NCI-H748 treated with DMSO at 0.1 percent for 48 hours (cell line): Measurements from ENCODE around the gene KRT33A.
"Not testable (repeated sequence)": the region's sequence is repeated elsewhere in the genome, so short reads cannot be mapped to it uniquely, and the experiment has no call there.

Experiments used
- DNase-seq: peaks from one replicate; lab custom pipeline; 2025; lab: John Stamatoyannopoulos, UW

The KRT33A gene

DNA sequence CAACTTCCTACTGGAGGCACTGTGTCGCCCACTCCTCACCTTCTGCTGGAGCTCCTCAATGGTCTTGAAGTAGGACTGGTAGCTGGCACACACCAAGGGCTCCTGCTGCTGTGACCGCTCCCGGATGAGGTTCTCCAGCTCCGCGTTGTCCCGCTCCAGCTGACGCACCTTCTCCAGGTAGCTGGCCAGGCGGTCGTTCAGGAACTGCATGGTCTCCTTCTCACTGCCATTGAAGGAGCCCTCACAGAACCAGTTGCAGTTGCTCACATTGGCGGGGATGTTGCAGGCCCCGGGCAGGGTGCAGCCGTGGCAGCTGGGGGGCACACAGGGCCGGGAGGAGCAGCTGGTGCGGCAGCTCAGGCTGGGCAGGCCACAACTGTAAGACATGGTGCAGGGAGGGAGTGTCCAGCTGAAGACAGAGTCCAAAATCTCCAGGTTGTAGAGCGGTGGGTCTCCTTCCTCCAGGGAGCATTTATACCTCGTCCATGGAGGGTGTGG lies at the start of gene KRT33A:
KRT33A (minus strand) TSS at position 448 of the 498 bp plus-strand sequence; CDS start at position 387, 61 bp downstream.
- DNase-seq, result not testable (repeated sequence)

DNA sequence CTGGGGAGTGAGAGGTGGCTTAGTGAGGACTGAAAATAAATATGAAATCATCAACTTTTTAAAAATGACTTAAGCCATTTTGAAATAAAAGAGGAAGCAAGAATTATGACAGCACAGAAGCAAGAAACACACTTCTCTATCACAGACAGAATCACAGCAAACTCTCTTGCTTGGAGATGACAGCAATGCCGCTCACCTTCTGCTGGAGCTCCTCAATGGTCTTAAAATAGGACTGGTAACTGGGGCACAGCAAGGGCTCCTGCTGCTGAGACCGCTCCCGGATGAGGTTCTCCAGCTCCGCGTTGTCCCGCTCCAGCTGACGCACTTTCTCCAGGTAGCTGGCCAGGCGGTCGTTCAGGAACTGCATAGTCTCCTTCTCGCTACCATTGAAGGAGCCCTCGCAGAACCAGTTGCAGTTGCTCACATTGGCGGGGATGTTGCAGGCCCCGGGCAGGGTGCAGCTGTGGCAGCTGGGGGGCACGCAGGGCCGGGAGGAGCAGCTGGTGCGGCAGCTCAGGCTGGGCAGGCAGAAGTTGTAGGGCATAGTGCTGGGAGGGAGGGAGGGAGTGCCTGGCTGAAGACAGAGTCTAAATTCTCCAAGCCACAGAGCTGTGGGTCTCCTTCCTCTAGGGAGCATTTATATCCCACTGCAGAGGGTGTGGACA lies 46.5 kb upstream of the KRT33A start, which contains the start of gene KRT31:
KRT31 (minus strand) TSS at position 613 of the 665 bp plus-strand sequence; CDS start at position 544, 69 bp downstream.
- no peak for DNase-seq

DNA sequence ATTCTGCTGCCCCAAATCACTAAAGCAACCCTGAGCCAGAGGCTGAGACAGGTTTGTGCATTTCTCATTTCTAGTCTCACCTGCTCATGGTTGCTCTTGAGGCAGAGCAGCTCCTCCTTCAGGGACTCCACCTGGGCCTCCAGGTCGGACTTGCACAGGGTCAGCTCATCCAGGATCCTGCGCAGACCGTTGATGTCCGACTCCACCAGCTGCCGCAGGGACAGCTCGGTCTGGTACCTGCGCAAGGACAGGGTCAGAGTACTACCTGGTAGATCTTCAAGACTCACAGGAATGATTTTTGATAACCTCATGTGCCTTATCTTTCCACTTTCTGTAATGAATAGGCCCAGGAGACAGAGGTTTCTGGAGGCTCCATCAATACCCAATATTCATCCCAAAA lies 45.7 kb upstream of the KRT33A start:
- no peak for DNase-seq

DNA sequence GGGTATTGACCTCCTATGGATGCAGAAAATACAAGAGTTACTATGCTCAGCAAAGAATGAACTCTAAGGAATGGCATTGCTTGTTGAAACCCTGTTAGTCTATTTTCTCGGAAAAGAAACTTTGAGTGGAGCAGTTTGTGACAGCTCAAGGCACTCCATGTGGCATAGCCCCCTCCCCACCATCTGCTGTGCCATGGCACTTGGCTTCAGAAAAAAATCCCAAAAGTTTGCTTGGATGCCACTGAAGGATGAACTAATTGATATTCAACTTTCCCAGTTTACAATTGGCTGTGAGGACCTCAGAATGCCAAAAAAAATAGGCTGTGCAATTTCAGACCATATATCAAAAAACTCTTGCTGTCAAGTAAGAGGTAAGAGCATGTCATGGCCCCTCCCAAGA lies 45.0 kb upstream of the KRT33A start:
- DNase-seq, result no peak

DNA sequence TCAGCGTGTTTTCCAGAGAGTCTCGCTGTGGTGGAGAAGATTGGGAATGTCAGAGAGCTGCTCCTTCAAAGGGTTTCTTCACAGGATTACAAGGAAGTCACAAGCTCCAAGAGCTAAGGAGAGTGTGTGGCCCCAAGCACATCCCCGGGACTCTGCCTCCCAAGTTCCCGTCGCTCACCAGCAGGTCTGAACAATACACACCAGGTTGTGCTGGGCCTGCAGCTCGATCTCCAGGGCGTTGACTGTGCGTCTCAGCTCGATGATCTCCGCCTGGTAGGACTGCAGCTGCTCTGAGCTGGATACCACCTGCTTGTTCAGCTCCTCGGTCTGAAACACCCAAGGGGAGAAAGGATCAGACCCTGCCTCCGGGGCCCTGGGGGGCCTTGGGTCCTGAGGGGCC lies 44.4 kb upstream of the KRT33A start:
- not testable (repeated sequence) for DNase-seq

DNA sequence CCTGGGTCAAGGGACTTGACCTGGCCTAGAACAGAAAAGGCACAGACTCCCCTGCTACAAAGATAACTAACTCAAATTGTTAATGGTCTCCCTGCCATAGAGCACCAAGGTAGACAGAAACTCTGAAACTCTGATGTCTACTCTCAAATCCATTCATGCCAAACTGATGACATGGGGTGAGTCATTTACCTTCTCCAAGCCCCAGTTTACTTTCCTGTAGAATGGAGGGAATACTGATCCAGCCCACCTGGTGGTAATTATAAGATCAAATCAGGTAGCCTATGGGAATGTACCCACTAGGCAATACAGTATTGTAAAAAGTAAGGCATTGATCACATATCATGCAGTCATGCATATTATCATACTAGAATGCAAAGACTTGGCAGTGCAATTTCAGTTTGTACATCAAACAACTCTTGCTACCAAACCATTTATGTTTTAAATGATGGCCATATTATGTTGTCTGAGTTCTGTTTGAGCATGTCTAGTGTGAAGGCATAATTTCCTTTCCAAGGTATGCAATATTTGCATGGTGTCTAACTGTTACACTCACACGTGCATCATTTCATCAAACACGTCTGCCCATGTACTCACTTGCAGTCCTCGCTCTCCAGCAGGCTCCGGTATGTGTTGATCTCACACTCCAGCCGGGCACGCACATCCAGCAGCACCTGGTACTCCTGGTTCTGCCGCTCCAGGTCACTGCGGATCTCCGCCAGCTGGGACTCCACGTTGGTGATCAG lies 43.8 kb upstream of the KRT33A start:
- no peak for DNase-seq

DNA sequence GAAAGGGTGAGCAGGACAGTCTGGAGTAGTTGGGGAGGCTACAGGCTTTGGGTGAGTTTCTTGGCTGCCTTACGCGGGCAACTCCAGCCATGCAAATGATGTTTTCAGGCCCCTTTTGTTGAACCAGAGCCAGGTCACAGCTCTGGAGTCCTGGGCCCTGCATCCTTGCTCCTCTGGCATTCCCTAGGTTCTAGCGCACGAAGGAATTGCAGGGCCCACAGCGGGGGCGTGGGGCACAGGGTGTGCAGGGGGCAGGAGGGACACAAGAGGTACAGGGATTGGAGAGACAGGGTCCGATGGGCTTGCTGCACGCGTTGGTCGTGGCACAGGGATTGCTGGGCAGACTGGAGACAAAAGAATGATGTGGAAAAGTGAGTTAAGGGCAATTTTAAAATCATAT lies 43.2 kb upstream of the KRT33A start:
- no peak for DNase-seq

DNA sequence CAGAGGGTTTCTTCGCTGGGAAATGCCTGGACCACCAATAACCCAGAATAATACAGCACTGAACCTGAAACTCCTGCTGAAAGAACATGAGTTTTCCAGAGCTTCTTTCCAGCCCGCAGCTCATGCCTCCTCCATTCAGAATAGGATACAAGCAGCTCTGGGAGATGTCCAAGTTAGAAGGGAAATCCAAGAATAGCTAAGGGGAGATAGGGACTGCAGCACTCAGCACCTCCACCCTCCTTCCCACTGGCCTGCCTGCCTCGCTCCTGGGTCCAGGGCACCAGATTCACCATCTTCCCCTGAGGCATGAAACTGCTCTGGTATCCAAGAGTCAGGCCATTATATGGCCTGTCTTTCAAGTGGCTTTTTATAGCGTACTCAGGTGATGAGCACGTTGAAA lies 42.7 kb upstream of the KRT33A start:
- no peak for DNase-seq

DNA sequence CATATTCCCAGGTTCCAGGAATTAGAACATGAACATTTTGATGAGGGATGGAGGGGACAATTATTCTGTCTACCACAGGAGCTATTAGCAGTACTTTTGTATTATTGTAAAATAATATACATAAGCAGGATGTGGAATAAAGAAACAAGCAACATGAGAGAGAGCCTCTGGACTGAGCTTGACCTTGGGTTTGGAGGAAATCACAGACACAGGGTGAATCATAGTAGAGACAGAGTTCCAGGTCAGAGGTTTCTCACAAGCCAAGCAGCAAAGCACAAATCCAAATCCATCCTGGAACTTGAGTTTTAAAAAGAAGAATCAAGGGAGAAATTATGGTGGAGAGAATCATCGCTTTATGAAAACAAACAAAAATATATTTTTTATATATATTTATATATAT lies 41.6 kb upstream of the KRT33A start:
- no peak for DNase-seq

DNA sequence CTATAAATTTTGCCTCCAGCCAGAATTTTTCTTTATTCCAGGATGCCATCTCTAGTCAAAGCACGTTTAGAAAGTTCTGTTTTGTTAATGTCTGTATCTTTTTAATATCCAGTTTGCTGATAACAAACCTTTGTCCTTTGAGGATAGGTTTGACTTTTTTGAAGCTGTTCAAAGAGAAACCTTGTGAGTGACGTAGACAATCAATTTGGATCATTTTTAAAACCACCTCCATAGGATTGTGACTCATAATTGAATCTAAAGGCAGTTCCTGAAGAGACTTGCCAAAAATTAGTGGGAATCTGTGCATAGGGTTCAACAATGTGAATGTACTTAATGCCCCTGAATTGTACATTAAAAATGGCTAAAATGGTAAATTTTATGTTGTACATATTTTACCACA lies 40.9 kb upstream of the KRT33A start:
- DNase-seq, result no peak

DNA sequence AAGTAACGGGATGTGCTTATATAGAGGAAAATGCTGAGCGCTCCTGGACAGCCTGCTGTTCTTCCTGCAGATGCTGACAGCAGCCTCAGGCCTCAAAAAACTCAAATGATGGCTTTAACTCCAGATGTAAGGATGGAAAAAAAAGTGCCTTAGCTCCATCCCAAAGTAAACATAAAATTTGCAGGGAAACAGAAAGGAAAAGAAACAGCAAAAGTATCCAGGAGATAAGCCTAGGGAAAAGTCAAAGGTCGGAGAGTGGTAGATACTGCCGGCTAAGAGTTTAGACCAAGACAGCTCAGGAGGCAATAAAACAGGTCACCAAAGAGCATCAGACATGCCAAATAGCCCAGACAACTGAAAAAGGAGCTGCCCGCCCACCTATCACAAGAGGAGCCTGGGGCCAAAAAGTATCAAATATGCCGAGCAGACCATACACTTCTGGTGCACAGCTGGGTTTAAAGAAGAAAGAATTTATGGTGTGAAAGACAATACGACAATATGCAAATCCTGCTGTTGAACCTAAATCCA lies 39.8 kb upstream of the KRT33A start:
- DNase-seq, result no peak

DNA sequence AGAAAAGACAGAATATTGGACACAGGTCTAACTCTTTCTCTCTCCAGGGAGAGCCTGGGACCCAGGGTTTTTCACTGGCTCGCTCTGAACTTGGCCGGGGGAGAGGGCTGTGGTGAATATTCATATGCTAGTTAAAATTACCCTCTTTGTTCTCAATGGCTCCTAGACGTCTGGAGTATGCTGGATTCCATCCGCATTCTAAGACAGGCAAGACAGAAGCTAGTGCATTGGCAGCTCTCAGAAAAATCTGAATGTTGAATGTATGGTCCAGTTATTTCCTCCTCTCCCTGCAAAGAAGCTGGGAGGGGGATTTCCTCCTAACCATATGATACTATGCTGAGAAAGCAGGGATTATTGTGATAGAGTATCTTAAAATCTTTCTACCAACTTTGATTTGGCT lies 37.0 kb upstream of the KRT33A start:
- DNase-seq, result no peak

DNA sequence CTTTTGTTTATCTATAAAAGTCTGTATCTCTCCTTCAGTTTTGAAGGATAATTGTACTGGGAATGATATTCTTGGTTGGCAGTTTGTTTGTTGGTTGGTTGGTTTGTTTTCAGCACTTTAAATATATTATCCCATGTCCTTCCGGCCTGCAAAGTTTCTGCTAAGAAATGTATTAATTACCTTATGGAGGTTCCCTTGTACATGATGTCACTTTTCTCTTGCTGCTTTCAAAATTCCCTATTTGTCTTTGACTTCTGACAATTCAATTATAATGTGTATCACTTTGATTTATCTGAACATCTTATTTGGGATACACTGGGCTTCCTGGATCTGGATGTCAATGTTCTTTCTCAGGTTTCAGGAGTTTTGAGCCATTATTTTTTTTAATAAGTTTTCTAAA lies 35.6 kb upstream of the KRT33A start:
- DNase-seq, result no peak

DNA sequence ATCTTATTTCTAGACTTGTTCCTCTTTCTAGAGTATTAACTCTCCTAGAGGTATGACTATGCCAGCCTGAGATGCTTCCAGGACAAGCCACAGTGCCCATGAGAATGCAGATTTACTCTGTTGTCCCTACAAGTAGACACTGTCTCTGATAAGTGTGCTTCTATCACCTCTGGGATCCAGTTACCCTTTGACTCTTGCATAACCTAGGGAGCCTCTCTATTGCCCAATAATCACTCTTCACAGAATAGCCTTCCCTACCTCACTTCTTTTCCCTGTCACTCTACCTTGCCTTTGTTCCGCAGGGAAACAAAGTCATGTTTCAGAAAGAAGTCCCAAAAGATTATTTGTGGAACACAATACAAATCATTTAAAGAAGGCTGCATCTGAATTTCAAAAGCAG lies 33.1 kb upstream of the KRT33A start:
- no peak for DNase-seq

DNA sequence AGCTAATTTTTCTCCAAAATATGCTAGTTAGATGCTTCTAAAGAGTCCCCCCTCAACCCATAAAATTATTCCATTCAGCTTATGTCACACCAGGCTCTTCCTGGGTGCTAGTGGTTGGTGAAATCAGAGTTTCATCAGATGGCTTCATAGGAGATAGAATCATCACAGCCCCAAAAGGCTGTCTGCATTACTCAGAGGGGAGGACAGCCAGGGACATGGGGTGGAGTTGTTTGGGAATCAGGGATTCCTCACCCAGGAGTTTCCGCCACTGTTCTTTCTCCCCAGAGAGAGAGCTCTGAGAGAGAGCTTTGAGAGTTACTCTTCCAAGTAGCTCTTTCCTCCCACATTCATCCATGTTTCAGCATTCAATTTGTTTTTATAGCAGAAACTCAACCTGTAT lies 31.8 kb upstream of the KRT33A start:
- DNase-seq, result no peak

DNA sequence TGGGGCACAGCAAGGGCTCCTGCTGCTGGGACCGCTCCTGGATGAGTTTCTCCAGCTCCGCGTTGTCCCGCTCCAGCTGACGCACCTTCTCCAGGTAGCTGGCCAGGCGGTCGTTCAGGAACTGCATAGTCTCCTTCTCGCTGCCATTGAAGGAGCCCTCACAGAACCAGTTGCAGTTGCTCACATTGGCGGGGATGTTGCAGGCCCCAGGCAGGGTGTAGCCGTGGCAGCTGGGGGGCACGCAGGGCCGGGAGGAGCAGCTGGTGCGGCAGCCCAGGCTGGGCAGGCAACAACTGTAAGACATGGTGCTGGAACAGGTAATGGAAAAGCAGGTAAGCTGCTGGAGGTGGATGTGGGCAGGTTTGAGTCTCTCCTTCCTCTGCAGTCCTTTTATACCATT lies 31.3 kb upstream of the KRT33A start, which contains the start of gene KRT34:
KRT34 (minus strand) TSS at position 364 of the 400 bp plus-strand sequence; CDS start at position 304, 60 bp downstream.
- DNase-seq, result not testable (repeated sequence)

DNA sequence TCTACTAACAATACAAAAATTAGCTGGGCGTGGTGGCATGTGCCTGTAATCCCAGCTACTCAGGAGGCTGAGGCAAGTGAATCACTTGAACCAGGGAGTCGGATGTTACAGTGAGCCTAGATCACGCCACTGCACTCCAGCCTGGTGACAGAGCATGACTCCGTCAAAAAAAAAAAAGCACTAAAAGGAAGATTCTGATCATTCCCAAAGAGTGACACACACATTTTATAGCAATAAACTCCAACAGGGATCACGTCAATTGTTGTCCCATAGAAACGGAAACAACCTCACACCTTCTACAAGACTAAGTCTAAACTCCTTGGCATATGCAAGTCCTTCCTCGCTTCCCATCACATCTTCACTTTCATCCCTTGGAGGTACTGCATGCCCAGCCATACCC lies 29.5 kb upstream of the KRT33A start:
- DNase-seq, result not testable (repeated sequence)

DNA sequence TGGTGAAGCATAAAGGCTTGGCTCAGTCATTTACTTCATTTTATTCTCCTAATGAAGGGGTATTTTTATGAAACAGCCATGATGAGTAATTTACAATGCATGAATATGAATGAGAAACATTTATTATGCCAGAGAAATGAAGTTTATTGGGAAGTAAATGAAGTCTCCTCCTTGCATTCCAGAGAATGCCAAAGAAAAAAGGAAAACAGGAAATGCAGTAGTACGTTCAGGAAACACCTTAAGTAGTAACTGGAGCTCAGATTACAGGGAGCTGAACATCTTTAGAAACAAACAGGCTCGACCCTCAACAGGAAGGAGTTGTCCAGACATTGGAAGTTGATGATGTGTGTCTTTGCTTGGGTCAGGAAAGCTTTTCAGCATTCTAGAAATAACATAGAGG lies 26.9 kb upstream of the KRT33A start:
- DNase-seq, result no peak

DNA sequence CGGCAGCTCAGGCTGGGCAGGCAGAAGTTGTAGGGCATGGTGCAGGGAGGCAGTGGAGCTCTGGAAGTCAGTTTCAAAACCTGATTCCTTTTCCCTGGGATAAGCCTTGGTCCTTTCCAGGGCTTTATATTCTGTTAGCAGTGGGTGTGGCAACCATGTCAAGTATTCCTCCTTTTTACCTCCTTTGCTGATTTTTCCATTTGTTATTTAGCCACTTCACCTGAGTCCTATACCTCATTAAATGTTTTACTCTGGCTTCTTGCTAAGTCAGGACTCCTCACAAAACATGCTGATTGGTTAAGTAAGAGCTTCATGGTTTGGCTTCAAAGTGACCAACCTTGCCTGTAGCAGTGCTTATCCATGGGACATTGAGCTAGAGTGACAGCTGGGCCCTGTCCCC lies 19.1 kb upstream of the KRT33A start, which contains the start of gene KRT33B:
KRT33B (minus strand) TSS at position 101 of the 400 bp plus-strand sequence; CDS start at position 38, 63 bp downstream.
- no peak for DNase-seq

DNA sequence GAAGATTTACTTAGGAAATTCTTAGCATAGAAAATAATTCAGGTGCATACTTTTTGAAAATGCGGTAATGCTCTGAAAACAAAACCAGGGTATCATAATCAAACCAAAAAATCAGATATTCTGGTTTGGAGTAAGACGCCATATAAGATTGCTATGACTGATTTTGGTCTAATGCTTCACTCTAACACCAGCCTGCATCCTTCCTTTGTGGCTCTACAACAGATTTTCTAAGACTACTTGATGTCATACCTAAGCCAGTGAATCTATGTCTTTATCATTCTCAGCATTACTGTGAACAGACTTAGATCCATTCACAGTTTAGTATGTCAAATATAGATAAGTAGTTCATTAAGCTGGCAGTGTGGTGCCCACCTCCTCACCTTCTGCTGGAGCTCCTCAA lies 18.4 kb upstream of the KRT33A start:
- no peak for DNase-seq

DNA sequence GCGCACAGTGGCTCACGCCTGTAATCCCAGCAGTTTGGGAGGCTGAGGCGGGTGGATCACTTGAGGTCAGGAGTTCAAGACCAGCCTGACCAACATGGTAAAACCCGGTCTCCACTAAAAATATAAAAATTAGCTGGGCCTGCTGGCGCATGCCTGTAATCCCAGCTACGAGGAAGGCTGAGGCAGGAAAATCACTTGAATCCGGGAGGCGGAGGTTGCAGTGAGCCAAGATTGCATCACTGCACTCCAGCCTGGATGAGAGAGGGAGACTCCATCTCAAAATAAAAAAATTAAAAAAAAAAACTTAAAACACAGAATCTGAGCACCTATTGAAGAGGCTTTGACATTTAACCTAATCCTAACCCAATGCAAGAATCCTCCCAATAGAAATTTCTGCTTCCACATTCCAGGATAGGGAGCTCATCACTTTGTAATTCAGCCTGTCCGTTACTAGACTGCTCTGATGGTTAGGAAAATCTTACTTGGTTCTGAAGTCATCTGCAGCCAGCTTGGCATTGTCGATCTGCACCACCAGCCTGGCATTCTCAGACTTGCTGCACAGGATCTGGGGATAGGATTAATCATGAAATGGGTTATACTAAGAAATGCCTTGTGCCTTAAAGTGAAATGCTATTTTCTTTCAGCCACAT lies 16.9 kb upstream of the KRT33A start:
- no peak for DNase-seq

DNA sequence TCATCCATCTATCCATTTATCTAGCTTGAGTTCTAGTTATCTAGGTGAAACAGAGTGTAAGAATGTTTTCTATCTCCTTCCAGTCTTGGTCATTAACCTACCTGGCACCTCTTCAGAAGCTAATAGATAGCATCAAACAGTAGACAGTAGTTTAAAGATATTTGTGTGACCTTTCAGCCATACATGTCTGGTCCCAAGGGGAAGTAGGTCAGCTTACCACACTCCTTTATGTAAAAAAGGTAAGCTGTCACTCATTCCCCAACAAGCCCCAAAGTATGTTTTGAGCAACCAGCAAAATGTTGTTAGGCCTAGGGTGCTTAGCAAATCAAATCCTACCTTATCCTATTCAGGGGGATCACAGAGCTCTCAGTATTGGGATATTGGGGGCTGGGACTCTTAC lies 15.4 kb upstream of the KRT33A start:
- no peak for DNase-seq
